SKM-1 treated with dmso at 0.1 percent for 144 hours (cell line): ENCODE measurements around the gene TMUB1.

Source experiments
- DNase-seq: peaks from one replicate; lab custom pipeline; 2025; ENCODE audit not compliant: unreplicated experiment; lab: John Stamatoyannopoulos, UW

TMUB1 gene

GRCh38 chr7:151035026-151035717 lies 48.1 kb downstream of the TMUB1 start:
- no peak for DNase-seq

GRCh38 chr7:151034312-151035025 lies 48.8 kb downstream of the TMUB1 start:
- no peak for DNase-seq

GRCh38 chr7:151033864-151034249 lies 49.4 kb downstream of the TMUB1 start:
- DNase-seq, result no peak

GRCh38 chr7:151032936-151033863 lies 50.1 kb downstream of the TMUB1 start:
- no peak for DNase-seq
